Cardiac fibroblast (primary cell): ENCODE results near the gene ETV4.

Experiments
- DNase-seq, 2 donors: peaks; one replicate each; pipeline versions ENCODE4 v3.0.0 to v3.0.0-alpha.2; 2010; ENCODE audit warnings: low read depth in 2 of 2
- H3K4me3 ChIP-seq, 2 donors: replicated peaks in 1 of 2; 1 replicate in 1 of 2; 2 replicates in 1 of 2; pipeline ENCODE4 v1.5.1; 2011; ENCODE audit warnings: low read depth in 2 of 2, low read length in 2 of 2, mild to moderate bottlenecking in 2 of 2, moderate library complexity in 1 of 2
- CTCF ChIP-seq: IDR thresholded peaks from one replicate; pipeline ENCODE4 v1.5.1; 2011; ENCODE audit warnings: low read depth, mild to moderate bottlenecking, low read length, inconsistent platforms

Gene ETV4

GRCh38 chr17:43587647-43588046 lies 41.5 kb upstream of the ETV4 start:
- H3K4me3 ChIP-seq = no peak overlapping the region
- TF ChIP-seq CTCF = no peak
- DNase-seq = peak in 1 of 2 donors; percentile 23

GRCh38 chr17:43584666-43585102 lies 38.5 kb upstream of the ETV4 start:
- no peak for TF ChIP-seq CTCF

GRCh38 chr17:43583332-43583731 lies 37.2 kb upstream of the ETV4 start:
- H3K4me3 ChIP-seq = no peak overlapping the region
- TF ChIP-seq CTCF = no peak
- DNase-seq = no peak

More at GRCh38 chr17:43584666-43585102, 38.5 kb upstream of the ETV4 start:
- no peak overlapping the region for H3K4me3 ChIP-seq
- DNase-seq = peak; percentile 15 to 64

- no peak for DNase-seq
- H3K4me3 ChIP-seq = no peak overlapping the region
- TF ChIP-seq CTCF = no peak
Measured at GRCh38 chr17:43581613-43582012, 35.5 kb upstream of the ETV4 start.

- H3K4me3 ChIP-seq = no peak overlapping the region
Measured at GRCh38 chr17:43581130-43581529, 35.0 kb upstream of the ETV4 start.

GRCh38 chr17:43579566-43580140 lies 33.5 kb upstream of the ETV4 start:
- peak; percentile 59 to 91 for DNase-seq
- H3K4me3 ChIP-seq = no peak overlapping the region
- no peak for TF ChIP-seq CTCF

More at GRCh38 chr17:43581130-43581529, 35.0 kb upstream of the ETV4 start:
- DNase-seq = no peak
- TF ChIP-seq CTCF = no peak
